ENCODE measurements around the gene LRRC32.
"Not testable (repeated sequence)": the region's sequence is repeated elsewhere in the genome, so short reads cannot be mapped to it uniquely, and the experiment has no call there.

The LRRC32 gene

GRCh38 chr11:76623884-76624419 is 46.6 kb downstream of the LRRC32 start:
- no peak overlapping the region for H3K4me3 ChIP-seq (ENCODE audit: low read length)

GRCh38 chr11:76623171-76623883 is 47.2 kb downstream of the LRRC32 start:
- no peak for DNase-seq (ENCODE audit: low read depth, low spot score)
- H3K4me3 ChIP-seq (ENCODE audit: low read length) = no peak overlapping the region

More at GRCh38 chr11:76623884-76624419, 46.6 kb downstream of the LRRC32 start:
- DNase-seq (ENCODE audit: low read depth, low spot score) = no peak

GRCh38 chr11:76622493-76623094 is 48.0 kb downstream of the LRRC32 start:
- no peak for DNase-seq (ENCODE audit: low read depth, low spot score)
- H3K4me3 ChIP-seq (ENCODE audit: low read length) = no peak overlapping the region

GRCh38 chr11:76621868-76622267 is 48.7 kb downstream of the LRRC32 start:
- DNase-seq (ENCODE audit: low read depth, low spot score) = no peak
- no peak overlapping the region for H3K4me3 ChIP-seq (ENCODE audit: low read length)

- DNase-seq (ENCODE audit: low read depth, low spot score) = no peak
- no peak overlapping the region for H3K4me3 ChIP-seq (ENCODE audit: low read length)
Observed at GRCh38 chr11:76621466-76621865, 49.1 kb downstream of the LRRC32 start.

- DNase-seq (ENCODE audit: low read depth, low spot score) = no peak
- H3K4me3 ChIP-seq (ENCODE audit: low read length) = no peak overlapping the region
Observed at GRCh38 chr11:76620489-76620888, 50.1 kb downstream of the LRRC32 start.

GRCh38 chr11:76619801-76620200 is 50.7 kb downstream of the LRRC32 start:
- not testable (repeated sequence) for DNase-seq (ENCODE audit: low read depth, low spot score)

GRCh38 chr11:76617553-76618265 is 52.8 kb downstream of the LRRC32 start:
- DNase-seq (ENCODE audit: low read depth, low spot score) = no peak
- no peak overlapping the region for H3K4me3 ChIP-seq (ENCODE audit: low read length)

More at GRCh38 chr11:76619801-76620200, 50.7 kb downstream of the LRRC32 start:
- H3K4me3 ChIP-seq (ENCODE audit: low read length) = not testable (repeated sequence)

- H3K4me3 ChIP-seq (ENCODE audit: low read length) = no peak overlapping the region
- DNase-seq (ENCODE audit: low read depth, low spot score) = no peak
Observed at GRCh38 chr11:76616676-76617552, 53.6 kb downstream of the LRRC32 start.

- no peak for DNase-seq (ENCODE audit: low read depth, low spot score)
- H3K4me3 ChIP-seq (ENCODE audit: low read length) = no peak overlapping the region
Observed at GRCh38 chr11:76615950-76616349, 54.6 kb downstream of the LRRC32 start.

- no peak for DNase-seq (ENCODE audit: low read depth, low spot score)
Observed at GRCh38 chr11:76614471-76615179, 55.9 kb downstream of the LRRC32 start.

GRCh38 chr11:76613901-76614300 is 56.6 kb downstream of the LRRC32 start:
- no peak overlapping the region for H3K4me3 ChIP-seq (ENCODE audit: low read length)
- DNase-seq (ENCODE audit: low read depth, low spot score) = no peak

More at GRCh38 chr11:76614471-76615179, 55.9 kb downstream of the LRRC32 start:
- H3K4me3 ChIP-seq (ENCODE audit: low read length) = no peak overlapping the region

GRCh38 chr11:76612226-76612625 is 58.3 kb downstream of the LRRC32 start:
- DNase-seq (ENCODE audit: low read depth, low spot score) = no peak
- H3K4me3 ChIP-seq (ENCODE audit: low read length) = no peak overlapping the region

GRCh38 chr11:76610871-76611475 is 59.6 kb downstream of the LRRC32 start:
- DNase-seq (ENCODE audit: low read depth, low spot score) = no peak

GRCh38 chr11:76610371-76610770 is 60.2 kb downstream of the LRRC32 start:
- no peak for DNase-seq (ENCODE audit: low read depth, low spot score)

More at GRCh38 chr11:76610871-76611475, 59.6 kb downstream of the LRRC32 start:
- no peak overlapping the region for H3K4me3 ChIP-seq (ENCODE audit: low read length)

GRCh38 chr11:76609736-76610370 is 60.7 kb downstream of the LRRC32 start:
- no peak overlapping the region for H3K4me3 ChIP-seq (ENCODE audit: low read length)
- no peak for DNase-seq (ENCODE audit: low read depth, low spot score)

More at GRCh38 chr11:76610371-76610770, 60.2 kb downstream of the LRRC32 start:
- H3K4me3 ChIP-seq (ENCODE audit: low read length) = no peak overlapping the region

GRCh38 chr11:76608879-76609460 is 61.6 kb downstream of the LRRC32 start:
- DNase-seq (ENCODE audit: low read depth, low spot score); H3K4me3 ChIP-seq (ENCODE audit: low read length): not testable (repeated sequence)
